ENCODE measurements around the gene FRY.

FRY gene

GRCh38 chr13:32087955-32088747 lies 56.6 kb downstream of the FRY start:
- Histone ChIP-seq H3K27ac (ENCODE audit: low read depth, low read length) (peak overlapping the region; percentile 50), H3K9ac (ENCODE audit: low read length) (no peak overlapping the region), H3K27me3 (ENCODE audit: control insufficient read depth in 1 of 2, insufficient read depth in 2 of 2, low read length in 2 of 2) (no peaks in the 10 kb centered on the region), H3K36me3 (ENCODE audit: insufficient read depth, low read length) (no peaks in the 10 kb centered on the region), H3K4me1 (ENCODE audit: insufficient read depth, low read length) (peaks cover 30% of the 10 kb centered on the region), H3K4me3 (ENCODE audit: low read depth in 1 of 2, low read length in 2 of 2) (no peak overlapping the region), H3K9me3 (ENCODE audit: low read length) (no peaks in the 10 kb centered on the region)

- Histone ChIP-seq H3K27ac (ENCODE audit: low read depth, low read length) (no peak overlapping the region), H3K4me3 (ENCODE audit: low read depth in 1 of 2, low read length in 2 of 2) (no peak overlapping the region), H3K4me1 (ENCODE audit: insufficient read depth, low read length) (peaks cover 7% of the 10 kb centered on the region), H3K9me3 (ENCODE audit: low read length) (no peaks in the 10 kb centered on the region), H3K36me3 (ENCODE audit: insufficient read depth, low read length) (no peaks in the 10 kb centered on the region), H3K9ac (ENCODE audit: low read length) (no peak overlapping the region), H3K27me3 (ENCODE audit: control insufficient read depth in 1 of 2, insufficient read depth in 2 of 2, low read length in 2 of 2) (no peaks in the 10 kb centered on the region)
Observed at GRCh38 chr13:32092496-32092895, 60.9 kb downstream of the FRY start.

GRCh38 chr13:32093006-32093405 lies 61.4 kb downstream of the FRY start:
- peaks cover 2% of the 10 kb centered on the region for H3K4me1 ChIP-seq (ENCODE audit: insufficient read depth, low read length)
- H3K27me3 ChIP-seq (ENCODE audit: control insufficient read depth in 1 of 2, insufficient read depth in 2 of 2, low read length in 2 of 2), result no peaks in the 10 kb centered on the region
- no peak overlapping the region for H3K27ac ChIP-seq (ENCODE audit: low read depth, low read length)
- no peak overlapping the region for H3K4me3 ChIP-seq (ENCODE audit: low read depth in 1 of 2, low read length in 2 of 2)
- no peaks in the 10 kb centered on the region for H3K9me3 ChIP-seq (ENCODE audit: low read length)
- H3K36me3 ChIP-seq (ENCODE audit: insufficient read depth, low read length), result no peaks in the 10 kb centered on the region
- H3K9ac ChIP-seq (ENCODE audit: low read length), result no peak overlapping the region

- Histone ChIP-seq H3K4me3 (ENCODE audit: low read depth in 1 of 2, low read length in 2 of 2) (no peak overlapping the region), H3K36me3 (ENCODE audit: insufficient read depth, low read length) (no peaks in the 10 kb centered on the region), H3K27ac (ENCODE audit: low read depth, low read length) (no peak overlapping the region), H3K9me3 (ENCODE audit: low read length) (no peaks in the 10 kb centered on the region), H3K9ac (ENCODE audit: low read length) (no peak overlapping the region), H3K27me3 (ENCODE audit: control insufficient read depth in 1 of 2, insufficient read depth in 2 of 2, low read length in 2 of 2) (no peaks in the 10 kb centered on the region), H3K4me1 (ENCODE audit: insufficient read depth, low read length) (no peaks in the 10 kb centered on the region)
Observed at GRCh38 chr13:32098272-32098671, 66.7 kb downstream of the FRY start.

- no peak overlapping the region for H3K4me3 ChIP-seq (ENCODE audit: low read depth in 1 of 2, low read length in 2 of 2)
- H3K27ac ChIP-seq (ENCODE audit: low read depth, low read length), result no peak overlapping the region
- no peak overlapping the region for H3K9ac ChIP-seq (ENCODE audit: low read length)
- H3K4me1 ChIP-seq (ENCODE audit: insufficient read depth, low read length), result no peaks in the 10 kb centered on the region
- no peaks in the 10 kb centered on the region for H3K9me3 ChIP-seq (ENCODE audit: low read length)
- no peaks in the 10 kb centered on the region for H3K27me3 ChIP-seq (ENCODE audit: control insufficient read depth in 1 of 2, insufficient read depth in 2 of 2, low read length in 2 of 2)
- H3K36me3 ChIP-seq (ENCODE audit: insufficient read depth, low read length), result peaks cover 6% of the 10 kb centered on the region
Observed at GRCh38 chr13:32105653-32106313, 74.2 kb downstream of the FRY start.

GRCh38 chr13:32107474-32107873 lies 75.9 kb downstream of the FRY start:
- Histone ChIP-seq H3K9ac (ENCODE audit: low read length) (no peak overlapping the region), H3K4me3 (ENCODE audit: low read depth in 1 of 2, low read length in 2 of 2) (no peak overlapping the region), H3K4me1 (ENCODE audit: insufficient read depth, low read length) (no peaks in the 10 kb centered on the region), H3K27ac (ENCODE audit: low read depth, low read length) (no peak overlapping the region), H3K9me3 (ENCODE audit: low read length) (no peaks in the 10 kb centered on the region), H3K36me3 (ENCODE audit: insufficient read depth, low read length) (peaks cover 6% of the 10 kb centered on the region), H3K27me3 (ENCODE audit: control insufficient read depth in 1 of 2, insufficient read depth in 2 of 2, low read length in 2 of 2) (no peaks in the 10 kb centered on the region)

GRCh38 chr13:32107973-32108372 lies 76.4 kb downstream of the FRY start:
- H3K4me1 ChIP-seq (ENCODE audit: insufficient read depth, low read length), result no peaks in the 10 kb centered on the region
- no peaks in the 10 kb centered on the region for H3K27me3 ChIP-seq (ENCODE audit: control insufficient read depth in 1 of 2, insufficient read depth in 2 of 2, low read length in 2 of 2)
- no peak overlapping the region for H3K4me3 ChIP-seq (ENCODE audit: low read depth in 1 of 2, low read length in 2 of 2)
- H3K9me3 ChIP-seq (ENCODE audit: low read length), result no peaks in the 10 kb centered on the region
- H3K36me3 ChIP-seq (ENCODE audit: insufficient read depth, low read length), result peaks cover 6% of the 10 kb centered on the region
- no peak overlapping the region for H3K27ac ChIP-seq (ENCODE audit: low read depth, low read length)
- no peak overlapping the region for H3K9ac ChIP-seq (ENCODE audit: low read length)

- Histone ChIP-seq H3K4me1 (ENCODE audit: insufficient read depth, low read length) (no peaks in the 10 kb centered on the region), H3K4me3 (ENCODE audit: low read depth in 1 of 2, low read length in 2 of 2) (no peak overlapping the region), H3K9ac (ENCODE audit: low read length) (no peak overlapping the region), H3K27me3 (ENCODE audit: control insufficient read depth in 1 of 2, insufficient read depth in 2 of 2, low read length in 2 of 2) (no peaks in the 10 kb centered on the region), H3K27ac (ENCODE audit: low read depth, low read length) (no peak overlapping the region), H3K9me3 (ENCODE audit: low read length) (no peaks in the 10 kb centered on the region), H3K36me3 (ENCODE audit: insufficient read depth, low read length) (no peaks in the 10 kb centered on the region)
Observed at GRCh38 chr13:32113532-32113931, 82.0 kb downstream of the FRY start.

- Histone ChIP-seq H3K9ac (ENCODE audit: low read length) (no peak overlapping the region), H3K9me3 (ENCODE audit: low read length) (no peaks in the 10 kb centered on the region), H3K4me3 (ENCODE audit: low read depth in 1 of 2, low read length in 2 of 2) (no peak overlapping the region), H3K27ac (ENCODE audit: low read depth, low read length) (no peak overlapping the region), H3K36me3 (ENCODE audit: insufficient read depth, low read length) (no peaks in the 10 kb centered on the region), H3K4me1 (ENCODE audit: insufficient read depth, low read length) (peaks cover 5% of the 10 kb centered on the region), H3K27me3 (ENCODE audit: control insufficient read depth in 1 of 2, insufficient read depth in 2 of 2, low read length in 2 of 2) (no peaks in the 10 kb centered on the region)
Observed at GRCh38 chr13:32114284-32114950, 82.8 kb downstream of the FRY start.

- peaks cover 9% of the 10 kb centered on the region for H3K4me1 ChIP-seq (ENCODE audit: insufficient read depth, low read length)
- no peaks in the 10 kb centered on the region for H3K9me3 ChIP-seq (ENCODE audit: low read length)
- H3K27ac ChIP-seq (ENCODE audit: low read depth, low read length), result no peak overlapping the region
- H3K9ac ChIP-seq (ENCODE audit: low read length), result no peak overlapping the region
- H3K27me3 ChIP-seq (ENCODE audit: control insufficient read depth in 1 of 2, insufficient read depth in 2 of 2, low read length in 2 of 2), result no peaks in the 10 kb centered on the region
- H3K36me3 ChIP-seq (ENCODE audit: insufficient read depth, low read length), result no peaks in the 10 kb centered on the region
- no peak overlapping the region for H3K4me3 ChIP-seq (ENCODE audit: low read depth in 1 of 2, low read length in 2 of 2)
Observed at GRCh38 chr13:32115066-32115465, 83.5 kb downstream of the FRY start.

GRCh38 chr13:32116210-32116609 lies 84.6 kb downstream of the FRY start:
- Histone ChIP-seq H3K9ac (ENCODE audit: low read length) (no peak overlapping the region), H3K36me3 (ENCODE audit: insufficient read depth, low read length) (no peaks in the 10 kb centered on the region), H3K27ac (ENCODE audit: low read depth, low read length) (no peak overlapping the region), H3K4me1 (ENCODE audit: insufficient read depth, low read length) (peaks cover 9% of the 10 kb centered on the region), H3K9me3 (ENCODE audit: low read length) (no peaks in the 10 kb centered on the region), H3K27me3 (ENCODE audit: control insufficient read depth in 1 of 2, insufficient read depth in 2 of 2, low read length in 2 of 2) (no peaks in the 10 kb centered on the region), H3K4me3 (ENCODE audit: low read depth in 1 of 2, low read length in 2 of 2) (no peak overlapping the region)
